Endothelial cell of umbilical vein (primary cell): Measurements from ENCODE around the gene KRT86. TPM values are rescaled to one million over a fixed set of nuclear protein-coding genes. Genes with fewer than 3 reads are reported as not detected.

Source experiments
- BruUV-seq: library from RNA; stranded (reverse); fragments of 400-500 nt; replicated peaks from 2 replicates; lab custom pipeline; 2021; lab: Mats Ljungman, UMichigan
- CTCF ChIA-PET: fragments of 300-600, 350-600 bp; sonication (Branson Sonifier 250); formaldehyde crosslinking; loops from one replicate; lab custom pipeline; 2021; ENCODE audit warnings: antibody characterized with exemption, inconsistent platforms; lab: Charles Lee
- POLR2A ChIA-PET: fragments of 300-600, 350-600 bp; sonication (Branson Sonifier 250); formaldehyde crosslinking; loops from one replicate; lab custom pipeline; 2021; ENCODE audit warnings: antibody characterized with exemption, inconsistent platforms; lab: Charles Lee
- DNase-seq: peaks from one replicate; pipeline ENCODE4 v3.0.0-alpha.2; 2011; ENCODE audit warnings: low read depth, low spot score
- FAIRE-seq: peaks from 2 replicates; lab custom pipeline; 2011; peaks lifted over from hg19 to GRCh38; lab: Jason Lieb, UNC
- H2AFZ ChIP-seq: 2 replicates; pipeline ENCODE4 v1.6.0; 2012; ENCODE audit warnings: low read depth, low read length, control low read depth, inconsistent platforms
- H3K27ac ChIP-seq: 2 replicates; pipeline ENCODE4 v1.5.1; 2011; ENCODE audit warnings: low read depth, mild to moderate bottlenecking, control low read depth, low read length, moderate library complexity; ENCODE audit not compliant: insufficient read depth
- H3K27me3 ChIP-seq, 2 experiments: 2 replicates each; pipeline versions ENCODE4 v1.6.0 to v1.6.1; 2011; ENCODE audit warnings: low read length in 2 of 2, mixed read lengths in 1 of 2; ENCODE audit not compliant: control insufficient read depth in 2 of 2, insufficient read depth in 2 of 2
- H3K36me3 ChIP-seq, 2 experiments: 2 replicates in 1 of 2; 3 replicates in 1 of 2; pipeline ENCODE4 v1.5.1; 2011; ENCODE audit warnings: low read length in 2 of 2, mild to moderate bottlenecking in 1 of 2, moderate library complexity in 1 of 2; ENCODE audit not compliant: control insufficient read depth in 2 of 2, insufficient read depth in 2 of 2; ENCODE audit errors: extremely low read depth in 1 of 2
- H3K4me1 ChIP-seq: 3 replicates; pipeline ENCODE4 v1.5.1; 2011; ENCODE audit warnings: mild to moderate bottlenecking, low read length; ENCODE audit not compliant: control insufficient read depth, insufficient read depth; ENCODE audit errors: extremely low read depth
- H3K4me2 ChIP-seq: 2 replicates; pipeline ENCODE4 v1.6.1; 2011; ENCODE audit warnings: low read length, control low read depth, mixed read lengths; ENCODE audit not compliant: insufficient read depth
- H3K4me3 ChIP-seq, 3 experiments: fragments of 200-600 bp in 1 of 3; sonication (generic), shearing (Covaris generic) in 1 of 3; replicated peaks in 1 of 3; 2 replicates each; pipeline ENCODE4 v1.5.1; 2011 to 2016; ENCODE audit warnings: control low read depth in 3 of 3, low read length in 3 of 3, mild to moderate bottlenecking in 2 of 3, inconsistent platforms in 1 of 3, low read depth in 1 of 3, moderate library complexity in 1 of 3; ENCODE audit not compliant: insufficient read depth in 1 of 3
- H3K79me2 ChIP-seq: 2 replicates; pipeline ENCODE4 v1.6.0; 2012; ENCODE audit warnings: low read length, inconsistent platforms; ENCODE audit not compliant: control insufficient read depth, insufficient read depth
- H3K9ac ChIP-seq: replicated peaks from 2 replicates; pipeline ENCODE3; 2011; ENCODE audit warnings: low read length, control low read depth; ENCODE audit not compliant: insufficient read depth; ENCODE audit errors: extremely low read depth
- H3K9me1 ChIP-seq: replicated peaks from 3 replicates; pipeline ENCODE4 v1.6.0; 2011; ENCODE audit warnings: mild to moderate bottlenecking, low read length; ENCODE audit not compliant: control insufficient read depth, insufficient read depth; ENCODE audit errors: extremely low read depth
- H3K9me3 ChIP-seq: replicated peaks from 2 replicates; pipeline ENCODE4 v1.5.1; 2012; ENCODE audit warnings: low read length, inconsistent platforms; ENCODE audit not compliant: control insufficient read depth, insufficient read depth
- H4K20me1 ChIP-seq: replicated peaks from 2 replicates; pipeline ENCODE3; 2011; ENCODE audit warnings: mild to moderate bottlenecking, low read length; ENCODE audit not compliant: control insufficient read depth, insufficient read depth; ENCODE audit errors: extremely low read depth
- CTCF ChIP-seq, 2 donors: IDR thresholded peaks; 1 replicate in 1 of 2; 2 replicates in 1 of 2; pipeline ENCODE4 v1.5.1; 2011; ENCODE audit warnings: low read length in 2 of 2, mild to moderate bottlenecking in 2 of 2, moderate library complexity in 2 of 2, control low read depth in 1 of 2, inconsistent platforms in 1 of 2, low read depth in 1 of 2; ENCODE audit not compliant: insufficient read depth in 1 of 2; ENCODE audit errors: extremely low read depth in 1 of 2
- EZH2 ChIP-seq: IDR thresholded peaks from 2 replicates; pipeline ENCODE4 v1.6.1; 2012; ENCODE audit warnings: borderline replicate concordance, low read depth, mild to moderate bottlenecking, moderate library complexity, low read length, inconsistent platforms; ENCODE audit not compliant: severe bottlenecking
- FOS ChIP-seq: IDR thresholded peaks from 2 replicates; pipeline ENCODE4 v1.6.1; 2011; ENCODE audit warnings: mild to moderate bottlenecking, low read length, moderate library complexity, borderline replicate concordance; ENCODE audit not compliant: insufficient read depth
- GATA2 ChIP-seq: IDR thresholded peaks from 2 replicates; pipeline ENCODE4 v1.7.0; 2011; ENCODE audit warnings: low read depth, mild to moderate bottlenecking, moderate library complexity, mixed read lengths, low read length; ENCODE audit not compliant: insufficient read length, insufficient read depth
- JUN ChIP-seq: IDR thresholded peaks from 2 replicates; pipeline ENCODE4 v1.6.1; 2011; ENCODE audit warnings: borderline replicate concordance, low read depth; ENCODE audit not compliant: insufficient read length, insufficient read depth
- MAX ChIP-seq: IDR thresholded peaks from 2 replicates; pipeline ENCODE4 v1.6.1; 2011; ENCODE audit not compliant: insufficient read depth, insufficient read length
- MYC ChIP-seq: IDR thresholded peaks from one replicate; pipeline ENCODE4 v1.6.1; 2011; ENCODE audit warnings: mild to moderate bottlenecking, low read depth, low read length
- POLR2A ChIP-seq: IDR thresholded peaks from 2 replicates; pipeline ENCODE4 v1.6.1; 2012; ENCODE audit warnings: low read depth, mild to moderate bottlenecking, control low read depth, low read length
- POLR2AphosphoS5 ChIP-seq: IDR thresholded peaks from 2 replicates; pipeline ENCODE4 v1.6.1; 2012; ENCODE audit warnings: low read depth, mild to moderate bottlenecking, control low read depth, low read length, moderate library complexity; ENCODE audit not compliant: insufficient read depth
- dilution Hi-C: fragments of 300-500 bp; cut with MboI; formaldehyde crosslinking; loops from one replicate; pipeline ENCODE4 v1.15.0; 2019; ENCODE audit warnings: low sequenced_read_pairs; ENCODE audit not compliant: extremely low pct_ligation_motif_present
- intact Hi-C: fragments of 100-400 bp; cut with micrococcal nuclease; formaldehyde crosslinking; loops from one replicate; pipeline ENCODE4 v1.10.0; 2022
- polyA plus RNA-seq, 4 experiments: library from polyadenylated mRNA; depleted of rRNA in 3 of 4; stranded (reverse) in 3 of 4; unstranded in 1 of 4; fragments of >200 nt; gene quantifications; 2 replicates each; pipeline versions ENCODE4 v1.2.1 to v1.2.3, GENCODE V29; 2011 to 2012; ENCODE audit warnings: missing spikeins in 1 of 4
- total RNA-seq: library from RNA; stranded (reverse); gene quantifications from 2 replicates; pipeline ENCODE4 v1.2.3, GENCODE V29; 2021

Gene KRT86
- total and polyA plus RNA-seq, 2 donors (not counting 3 experiments of a cell fraction or from before 2014, with no cell fraction given) = not detected

DNA sequence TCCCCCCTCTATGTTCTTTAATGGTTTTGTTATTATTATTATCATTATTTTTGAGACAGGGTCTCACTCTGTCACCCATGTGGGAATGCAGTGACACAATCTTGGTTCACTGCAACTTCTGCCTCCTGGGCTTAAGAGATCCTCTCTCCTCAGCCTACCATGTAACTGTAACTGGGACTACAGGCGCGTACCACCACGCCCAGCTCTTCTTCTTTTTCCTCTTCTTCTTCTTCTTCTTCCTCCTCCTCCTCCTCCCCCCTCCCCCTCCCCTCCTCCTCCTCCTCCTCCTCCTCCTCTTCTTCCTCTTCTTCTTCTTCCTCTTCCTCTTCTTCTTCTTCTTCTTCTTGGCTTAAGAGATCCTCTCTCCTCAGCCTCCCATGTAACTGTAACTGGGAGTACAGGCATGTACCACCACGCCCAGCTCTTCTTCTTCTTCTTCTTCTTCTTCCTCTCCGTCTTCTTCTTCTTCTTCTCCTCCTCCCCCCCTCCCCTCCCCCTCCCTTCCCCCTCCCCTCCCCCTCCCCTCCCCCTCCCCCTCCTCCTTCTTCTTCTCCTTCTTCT lies 46.8 kb upstream of the KRT86 start:
- peaks cover 32% of the 10 kb centered on the region for H3K4me1 ChIP-seq
- no peak overlapping the region for H3K9ac ChIP-seq
- POLR2A ChIA-PET = no interaction called here
- H3K36me3 ChIP-seq = no peaks in the 10 kb centered on the region
- DNase-seq (no peak), FAIRE-seq (no peak)
- H3K27ac ChIP-seq = no peak overlapping the region
- H2AFZ ChIP-seq = no peak overlapping the region
- no peak overlapping the region for H3K4me3 ChIP-seq
- H3K4me2 ChIP-seq = no peak overlapping the region
- CTCF ChIA-PET = interaction anchor here (0.8 to 2.5 kb wide), 3 partner anchors 51 to 100 kb away, joined by 3 to 8 read pairs (median 4); no protein-coding TSS in a partner anchor
- no peaks in the 10 kb centered on the region for H3K9me1 ChIP-seq
- H3K79me2 ChIP-seq = peaks cover 5% of the 10 kb centered on the region
- no peaks in the 10 kb centered on the region for H3K9me3 ChIP-seq
- no peaks in the 10 kb centered on the region for H3K27me3 ChIP-seq
- TF ChIP-seq EZH2 = no peak
- TF ChIP-seq MAX = no peak
- no peak for TF ChIP-seq POLR2AphosphoS5
- no peak for TF ChIP-seq MYC
- no peak for TF ChIP-seq JUN
- no peak for TF ChIP-seq FOS
- no peak for TF ChIP-seq POLR2A
- TF ChIP-seq CTCF (IDR thresholded peaks at IDR 0.05; ENCODE audit: extremely low read depth in 1 of 2, insufficient read depth in 1 of 2, low read depth in 1 of 2, low read length in 2 of 2) = no peak
- TF ChIP-seq GATA2 = no peak
- no TSS peak for BruUV-seq
- dilution Hi-C loops = no loop called here
- intact Hi-C loops = no loop called here
- H4K20me1 ChIP-seq = no peaks in the 10 kb centered on the region
